ENCODE data around the gene CDK12.
"Not testable (repeated sequence)": the region's sequence is repeated elsewhere in the genome, so short reads cannot be mapped to it uniquely, and the experiment has no call there.

DNA sequence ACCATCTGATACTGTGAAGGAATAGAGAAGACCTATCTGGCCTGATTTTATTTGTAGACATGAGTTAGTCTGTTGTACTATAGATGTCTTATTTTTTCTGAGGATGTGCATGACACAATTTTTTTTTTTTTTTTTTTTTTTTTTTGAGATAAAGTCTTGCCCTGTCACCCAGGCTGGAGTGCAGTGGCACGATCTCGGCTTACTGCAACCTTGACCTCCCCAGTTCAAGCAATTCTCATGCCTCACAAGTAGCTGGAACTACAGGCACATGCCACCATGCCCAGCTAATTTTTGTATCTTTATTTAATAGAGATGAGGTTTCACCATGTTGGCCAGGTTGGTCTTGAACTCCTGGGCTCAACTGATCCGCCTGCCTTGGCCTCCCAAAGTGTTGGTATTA lies 26.2 kb downstream of the CDK12 start:
- TF ChIP-seq, protein P1, sequence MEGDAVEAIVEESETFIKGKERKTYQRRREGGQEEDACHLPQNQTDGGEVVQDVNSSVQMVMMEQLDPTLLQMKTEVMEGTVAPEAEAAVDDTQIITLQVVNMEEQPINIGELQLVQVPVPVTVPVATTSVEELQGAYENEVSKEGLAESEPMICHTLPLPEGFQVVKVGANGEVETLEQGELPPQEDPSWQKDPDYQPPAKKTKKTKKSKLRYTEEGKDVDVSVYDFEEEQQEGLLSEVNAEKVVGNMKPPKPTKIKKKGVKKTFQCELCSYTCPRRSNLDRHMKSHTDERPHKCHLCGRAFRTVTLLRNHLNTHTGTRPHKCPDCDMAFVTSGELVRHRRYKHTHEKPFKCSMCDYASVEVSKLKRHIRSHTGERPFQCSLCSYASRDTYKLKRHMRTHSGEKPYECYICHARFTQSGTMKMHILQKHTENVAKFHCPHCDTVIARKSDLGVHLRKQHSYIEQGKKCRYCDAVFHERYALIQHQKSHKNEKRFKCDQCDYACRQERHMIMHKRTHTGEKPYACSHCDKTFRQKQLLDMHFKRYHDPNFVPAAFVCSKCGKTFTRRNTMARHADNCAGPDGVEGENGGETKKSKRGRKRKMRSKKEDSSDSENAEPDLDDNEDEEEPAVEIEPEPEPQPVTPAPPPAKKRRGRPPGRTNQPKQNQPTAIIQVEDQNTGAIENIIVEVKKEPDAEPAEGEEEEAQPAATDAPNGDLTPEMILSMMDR (IDR thresholded peaks at IDR 0.05; ENCODE audit: low read depth, low read length, missing input control) = not testable (repeated sequence)
- TF ChIP-seq FOXA1 (IDR thresholded peaks at IDR 0.05); SP1 (IDR thresholded peaks at IDR 0.05); JUND (IDR thresholded peaks at IDR 0.05); NR2F2 (IDR thresholded peaks at IDR 0.05); TAF1 (conservative IDR thresholded peaks at IDR 0.05); RAD21 (IDR thresholded peaks at IDR 0.05); YY1 (IDR thresholded peaks at IDR 0.05): not testable (repeated sequence)
- TF ChIP-seq, protein P2, sequence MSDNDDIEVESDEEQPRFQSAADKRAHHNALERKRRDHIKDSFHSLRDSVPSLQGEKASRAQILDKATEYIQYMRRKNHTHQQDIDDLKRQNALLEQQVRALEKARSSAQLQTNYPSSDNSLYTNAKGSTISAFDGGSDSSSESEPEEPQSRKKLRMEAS (IDR thresholded peaks at IDR 0.05) = not testable (repeated sequence)

All from liver (tissue), 3 donors.